Dermis microvascular lymphatic vessel endothelial cell (primary cell): ENCODE data around the gene CAPN5. TPM values are rescaled to one million over a fixed set of nuclear protein-coding genes. Genes with fewer than 3 reads are reported as not detected.

Experiments
- DNase-seq, 2 donors: peaks; one replicate each; pipeline versions ENCODE4 v3.0.0 to v3.0.0-alpha.2; 2010; ENCODE audit warnings: low read depth in 2 of 2
- total RNA-seq: library from RNA; depleted of rRNA; stranded (reverse); fragments of >200 nt; gene quantifications from 2 replicates; pipeline ENCODE4 v1.2.1, GENCODE V29; 2014

The CAPN5 gene
- total RNA-seq, 1 donor from 2014 or later, result 3.1 TPM

- peak in 1 of 2 donors; percentile 30 for DNase-seq
Measured at GRCh38 chr11:77130763-77131513, 64.2 kb downstream of the CAPN5 start.

GRCh38 chr11:77131560-77131959, 64.8 kb downstream of the CAPN5 start:
- no peak for DNase-seq

- no peak for DNase-seq
Measured at GRCh38 chr11:77135069-77135468, 68.3 kb downstream of the CAPN5 start.

GRCh38 chr11:77136074-77136473, 69.3 kb downstream of the CAPN5 start:
- DNase-seq, result no peak

- DNase-seq, result no peak
Measured at GRCh38 chr11:77136784-77137420, 70.1 kb downstream of the CAPN5 start.

- no peak for DNase-seq
Measured at GRCh38 chr11:77137421-77137820, 70.7 kb downstream of the CAPN5 start.

- DNase-seq, result no peak
Measured at GRCh38 chr11:77138106-77138649, 71.4 kb downstream of the CAPN5 start.

GRCh38 chr11:77139201-77139600, 72.4 kb downstream of the CAPN5 start:
- no peak for DNase-seq

GRCh38 chr11:77140231-77140851, 73.6 kb downstream of the CAPN5 start:
- DNase-seq, result peak; percentile 43 to 64

- DNase-seq, result peak in 1 of 2 donors; percentile 11
Measured at GRCh38 chr11:77141034-77141433, 74.3 kb downstream of the CAPN5 start.

- DNase-seq, result no peak
Measured at GRCh38 chr11:77141475-77141874, 74.7 kb downstream of the CAPN5 start.

- no peak for DNase-seq
Measured at GRCh38 chr11:77142091-77142975, 75.6 kb downstream of the CAPN5 start.

- DNase-seq, result no peak
Measured at GRCh38 chr11:77143405-77144020, 76.7 kb downstream of the CAPN5 start.

GRCh38 chr11:77144196-77144856, 77.6 kb downstream of the CAPN5 start:
- DNase-seq, result no peak

GRCh38 chr11:77144857-77145428, 78.2 kb downstream of the CAPN5 start:
- no peak for DNase-seq

GRCh38 chr11:77146261-77147035, 79.7 kb downstream of the CAPN5 start:
- no peak for DNase-seq

GRCh38 chr11:77147036-77147315, 80.2 kb downstream of the CAPN5 start:
- DNase-seq, result no peak

GRCh38 chr11:77147668-77148321, 81.0 kb downstream of the CAPN5 start:
- DNase-seq, result no peak
